ENCODE data around the gene CTNS. TPM values are rescaled to one million over a fixed set of nuclear protein-coding genes. Genes with fewer than 3 reads are reported as not detected.

CTNS gene
- total RNA-seq, 2 donors from 2014 or later, result 6.6 to 23.3 TPM

- ATAC-seq (ENCODE audit: insufficient number of reproducible peaks, low FRiP score, low read depth) (no peak), DNase-seq (ENCODE audit: low spot score) (no peak)
- H3K4me3 ChIP-seq, result no peak overlapping the region
- H3K36me3 ChIP-seq, result no peaks in the 10 kb centered on the region
- TF ChIP-seq CTCF (IDR thresholded peaks at IDR 0.05), result no peak
- H3K9me3 ChIP-seq, result no peaks in the 10 kb centered on the region
- no peaks in the 10 kb centered on the region for H3K4me1 ChIP-seq (ENCODE audit: control insufficient read depth in 1 of 2, low read depth in 2 of 2)
- H3K27ac ChIP-seq, result no peak overlapping the region
- H3K27me3 ChIP-seq (replicated peaks; ENCODE audit: insufficient read depth), result no peaks in the 10 kb centered on the region
Observed at GRCh38 chr17:3681057-3681456, 44.5 kb downstream of the CTNS start.

GRCh38 chr17:3681565-3681964, 45.0 kb downstream of the CTNS start:
- Histone ChIP-seq H3K27me3 (replicated peaks; ENCODE audit: insufficient read depth) (no peaks in the 10 kb centered on the region), H3K9me3 (no peaks in the 10 kb centered on the region), H3K4me3 (no peak overlapping the region), H3K36me3 (no peaks in the 10 kb centered on the region), H3K4me1 (ENCODE audit: control insufficient read depth in 1 of 2, low read depth in 2 of 2) (no peaks in the 10 kb centered on the region), H3K27ac (no peak overlapping the region)
- no peak for TF ChIP-seq CTCF (IDR thresholded peaks at IDR 0.05)
- DNase-seq (ENCODE audit: low spot score) (no peak), ATAC-seq (ENCODE audit: insufficient number of reproducible peaks, low FRiP score, low read depth) (no peak)

DNA sequence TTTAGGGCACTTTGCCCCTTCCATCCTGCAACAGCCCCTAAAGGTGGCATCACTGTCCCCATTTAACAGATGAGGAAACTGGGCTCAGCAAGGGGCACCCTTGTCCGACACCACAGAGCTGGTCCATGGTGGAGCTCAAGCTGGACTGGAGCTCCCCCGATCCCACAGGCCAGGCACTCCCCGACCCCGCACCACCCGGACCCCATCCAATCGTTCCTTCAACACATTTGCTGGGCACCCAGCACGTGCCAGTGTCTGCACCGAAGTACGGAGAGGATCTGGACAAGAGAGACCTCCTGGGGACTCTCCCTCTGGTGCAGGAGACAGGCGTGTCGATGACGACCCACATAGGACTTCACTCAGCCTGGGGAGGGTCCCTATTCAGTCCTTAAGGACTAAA, 45.5 kb downstream of the CTNS start:
- Histone ChIP-seq H3K27ac (no peak overlapping the region), H3K9me3 (no peaks in the 10 kb centered on the region), H3K4me1 (ENCODE audit: control insufficient read depth in 1 of 2, low read depth in 2 of 2) (no peaks in the 10 kb centered on the region), H3K27me3 (replicated peaks; ENCODE audit: insufficient read depth) (no peaks in the 10 kb centered on the region), H3K36me3 (no peaks in the 10 kb centered on the region), H3K4me3 (no peak overlapping the region)
- no peak for TF ChIP-seq CTCF (IDR thresholded peaks at IDR 0.05)
- DNase-seq (ENCODE audit: low spot score) (no peak), ATAC-seq (ENCODE audit: insufficient number of reproducible peaks, low FRiP score, low read depth) (no peak)

GRCh38 chr17:3683054-3683511, 46.5 kb downstream of the CTNS start:
- TF ChIP-seq CTCF (IDR thresholded peaks at IDR 0.05), result peak; percentile 69
- Histone ChIP-seq H3K36me3 (no peaks in the 10 kb centered on the region), H3K9me3 (no peaks in the 10 kb centered on the region), H3K4me1 (ENCODE audit: control insufficient read depth in 1 of 2, low read depth in 2 of 2) (no peaks in the 10 kb centered on the region), H3K27me3 (replicated peaks; ENCODE audit: insufficient read depth) (no peaks in the 10 kb centered on the region), H3K4me3 (no peak overlapping the region), H3K27ac (no peak overlapping the region)
- no peak for DNase-seq (ENCODE audit: low spot score)
- ATAC-seq (ENCODE audit: insufficient number of reproducible peaks, low FRiP score, low read depth), result no peak

DNA sequence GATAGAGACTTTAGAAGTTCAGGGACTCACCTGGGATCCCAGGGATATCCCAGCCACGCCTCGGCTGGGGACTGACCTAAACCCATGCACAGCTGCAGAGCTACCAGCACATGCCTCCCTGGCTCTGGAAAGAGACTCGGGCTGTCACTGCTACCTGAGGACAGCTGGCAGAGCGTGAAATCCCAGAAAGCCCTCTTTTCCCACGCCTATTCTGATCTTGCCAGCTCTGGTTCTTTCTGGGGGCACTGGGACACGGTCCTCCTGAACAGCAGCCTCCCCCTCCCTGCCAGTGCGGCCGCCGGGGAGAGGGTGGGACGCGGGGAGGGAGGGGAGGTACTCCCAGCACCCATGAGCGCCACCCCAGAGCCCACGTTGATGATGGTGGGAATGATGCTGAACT, 48.6 kb downstream of the CTNS start:
- Histone ChIP-seq H3K27ac (no peak overlapping the region), H3K9me3 (no peaks in the 10 kb centered on the region), H3K27me3 (replicated peaks; ENCODE audit: insufficient read depth) (no peaks in the 10 kb centered on the region), H3K4me1 (ENCODE audit: control insufficient read depth in 1 of 2, low read depth in 2 of 2) (no peaks in the 10 kb centered on the region), H3K36me3 (no peaks in the 10 kb centered on the region), H3K4me3 (no peak overlapping the region)
- no peak for DNase-seq (ENCODE audit: low spot score)
- TF ChIP-seq CTCF (IDR thresholded peaks at IDR 0.05), result no peak
- no peak for ATAC-seq (ENCODE audit: insufficient number of reproducible peaks, low FRiP score, low read depth)

All from thoracic aorta (tissue), 2 donors.